Stomach (tissue), 9 donors: ENCODE results near the gene BMPR1B. TPM values are rescaled to one million over a fixed set of nuclear protein-coding genes. Genes with fewer than 3 reads are reported as not detected.

ENCODE experiments used
- DNase-seq, 2 donors: peaks; one replicate each; pipeline versions ENCODE4 v3.0.0 to v3.0.0-alpha.2; 2013 to 2019
- H3K27ac ChIP-seq, 5 donors: fragments of 200-600 bp in 4 of 5; sonication (generic) in 4 of 5; one replicate each; pipeline ENCODE4 v1.5.1; 2013 to 2019; ENCODE audit warnings: mild to moderate bottlenecking in 1 of 5, moderate library complexity in 1 of 5
- H3K27me3 ChIP-seq, 3 donors: fragments of 200-600 bp; sonication (generic); one replicate each; pipeline ENCODE4 v1.5.1; 2017 to 2019; ENCODE audit warnings: mixed run types in 1 of 3
- H3K36me3 ChIP-seq, 4 donors: fragments of 200-600 bp; sonication (generic); 1 replicate in 3 of 4; 2 replicates in 1 of 4; pipeline ENCODE4 v1.5.1; 2016 to 2019
- H3K4me1 ChIP-seq, 4 donors: fragments of 200-600 bp; sonication (generic); one replicate each; pipeline ENCODE4 v1.5.1; 2016 to 2019
- H3K4me3 ChIP-seq, 4 donors: fragments of 200-600 bp; sonication (generic) in 3 of 4; one replicate each; pipeline ENCODE4 v1.5.1; 2016 to 2019; ENCODE audit warnings: mild to moderate bottlenecking in 1 of 4
- H3K9me3 ChIP-seq, 4 donors: fragments of 200-600 bp; sonication (generic); one replicate each; pipeline ENCODE4 v1.5.1; 2016 to 2019
- EP300 ChIP-seq: sonication (generic); formaldehyde crosslinking; IDR thresholded peaks from one replicate; pipeline ENCODE4 v1.6.1; 2017; ENCODE audit warnings: antibody characterized with exemption
- POLR2A ChIP-seq, 4 donors: fragments of 450-650 bp; IDR thresholded peaks; one replicate each; pipeline ENCODE4 v1.6.1; 2016; ENCODE audit warnings: antibody characterized with exemption in 4 of 4, control low read depth in 2 of 4, mild to moderate bottlenecking in 1 of 4, moderate library complexity in 1 of 4
- POLR2AphosphoS5 ChIP-seq, 3 donors: sonication (generic); formaldehyde crosslinking; IDR thresholded peaks; one replicate each; pipeline ENCODE4 v1.6.1; 2016; ENCODE audit warnings: antibody characterized with exemption in 3 of 3
- WGBS, 5 donors: extraction: QIAGEN DNeasy Blood & Tissue Kit in 3 of 5; methylation state at CpG; one replicate each; pipeline versions ENCODE4 v1.1.5 to v1.1.7; 2013 to 2018; 5-methylcytosine and 5-hydroxymethylcytosine counted together
- intact Hi-C: fragments of 100-400 bp; cut with DNase I; formaldehyde crosslinking; loops from one replicate; pipeline ENCODE4 v1.15.1; 2023; ENCODE audit warnings: low total_unique reads
- polyA plus RNA-seq, 3 donors: library from polyadenylated mRNA; stranded (reverse); fragments of 200-250 nt; gene quantifications; one replicate each; pipeline ENCODE4 v1.2.3, GENCODE V29; 2013
- total RNA-seq, 5 donors: library from RNA; depleted of rRNA; stranded (reverse); fragments of >200 nt; gene quantifications; one replicate each; pipeline versions ENCODE4 v1.1.0 to v1.2.3, GENCODE V29; 2014 to 2016
- TF ChIP-seq, protein P1 (sequence below), 7 experiments: fragments of 450-650 bp in 4 of 7; fragments of 200-600 bp in 3 of 7; sonication (generic) in 3 of 7; IDR thresholded peaks; one replicate each; pipeline ENCODE4 v1.5.1; 2016 to 2019; ENCODE audit warnings: antibody characterized with exemption in 7 of 7, control low read depth in 2 of 7, mild to moderate bottlenecking in 1 of 7
- donor health status: healthy with polysubstance abuse.
- donor health status: Bipolar disorder and iron deficiency.
- donor health status: healthy.

The BMPR1B gene
- total and polyA plus RNA-seq, 8 donors, result 0.37 to 29.8 (median 1.5) TPM; not detected in 1

DNA sequence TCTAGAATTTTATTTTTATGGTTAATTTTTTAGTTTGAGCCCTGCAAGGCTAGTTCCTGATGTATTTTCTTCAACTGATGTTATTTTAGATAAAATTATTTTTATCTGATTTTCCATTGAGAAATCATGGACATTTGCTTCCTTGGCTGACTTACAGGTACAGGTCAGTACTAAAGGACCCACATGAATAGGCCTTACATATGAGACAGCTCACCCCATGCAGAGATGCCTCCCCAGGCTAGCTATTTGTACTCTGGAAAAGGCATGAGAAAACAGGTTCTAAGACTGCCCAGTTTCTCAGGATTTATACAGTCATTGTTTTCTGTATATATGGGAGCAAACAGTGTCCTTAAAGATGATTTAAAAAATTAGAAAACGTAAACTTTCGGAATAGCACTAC, 255.5 kb downstream of the BMPR1B start:
- no peaks in the 10 kb centered on the region for H3K9me3 ChIP-seq

DNA sequence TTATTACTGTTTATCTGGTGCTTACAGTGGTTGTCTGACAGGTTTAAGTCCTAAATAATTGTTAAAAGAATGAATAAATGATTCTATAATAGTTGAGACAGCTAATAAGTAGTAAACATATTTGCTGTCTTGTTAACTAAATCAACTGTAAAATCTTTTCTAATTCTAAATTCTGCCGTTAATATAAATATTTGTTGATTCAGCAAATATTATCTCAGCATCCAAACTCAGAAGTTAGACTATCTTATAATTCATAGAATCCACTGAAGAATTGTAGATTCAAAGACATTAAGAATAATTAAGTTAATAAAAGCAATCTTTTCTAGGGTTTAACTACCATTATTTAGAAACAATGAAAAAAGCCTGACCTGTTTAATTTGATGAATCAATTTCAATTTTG, 256.3 kb downstream of the BMPR1B start:
- no peak for DNase-seq
- TF ChIP-seq, protein P1, sequence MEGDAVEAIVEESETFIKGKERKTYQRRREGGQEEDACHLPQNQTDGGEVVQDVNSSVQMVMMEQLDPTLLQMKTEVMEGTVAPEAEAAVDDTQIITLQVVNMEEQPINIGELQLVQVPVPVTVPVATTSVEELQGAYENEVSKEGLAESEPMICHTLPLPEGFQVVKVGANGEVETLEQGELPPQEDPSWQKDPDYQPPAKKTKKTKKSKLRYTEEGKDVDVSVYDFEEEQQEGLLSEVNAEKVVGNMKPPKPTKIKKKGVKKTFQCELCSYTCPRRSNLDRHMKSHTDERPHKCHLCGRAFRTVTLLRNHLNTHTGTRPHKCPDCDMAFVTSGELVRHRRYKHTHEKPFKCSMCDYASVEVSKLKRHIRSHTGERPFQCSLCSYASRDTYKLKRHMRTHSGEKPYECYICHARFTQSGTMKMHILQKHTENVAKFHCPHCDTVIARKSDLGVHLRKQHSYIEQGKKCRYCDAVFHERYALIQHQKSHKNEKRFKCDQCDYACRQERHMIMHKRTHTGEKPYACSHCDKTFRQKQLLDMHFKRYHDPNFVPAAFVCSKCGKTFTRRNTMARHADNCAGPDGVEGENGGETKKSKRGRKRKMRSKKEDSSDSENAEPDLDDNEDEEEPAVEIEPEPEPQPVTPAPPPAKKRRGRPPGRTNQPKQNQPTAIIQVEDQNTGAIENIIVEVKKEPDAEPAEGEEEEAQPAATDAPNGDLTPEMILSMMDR (IDR thresholded peaks at IDR 0.05), result no peak
- no peak for TF ChIP-seq POLR2AphosphoS5 (IDR thresholded peaks at IDR 0.05)
- no peak for TF ChIP-seq POLR2A (IDR thresholded peaks at IDR 0.05)
- no peak for TF ChIP-seq EP300
- no peaks in the 10 kb centered on the region for H3K27me3 ChIP-seq
- no peaks in the 10 kb centered on the region for H3K36me3 ChIP-seq
- H3K27ac ChIP-seq, result no peak overlapping the region
- H3K4me3 ChIP-seq, result no peak overlapping the region
- intact Hi-C loops, result no loop called here
- WGBS, 5 donors, result 70 to 76% (median 72%) methylated on average over 1 of the region's 1 CpG
- peaks cover 0 to 7% (median 2%) of the 10 kb centered on the region in 4 donors for H3K4me1 ChIP-seq
- H3K9me3 ChIP-seq, result no peaks in the 10 kb centered on the region

More for the DNA sequence above, 255.5 kb downstream of the BMPR1B start:
- no peak for DNase-seq
- Histone ChIP-seq H3K27me3 (no peaks in the 10 kb centered on the region), H3K4me3 (no peak overlapping the region), H3K4me1 (no peaks in the 10 kb centered on the region), H3K36me3 (no peaks in the 10 kb centered on the region), H3K27ac (no peak overlapping the region)
- intact Hi-C loops, result no loop called here
- WGBS, 5 donors, result 92 to 100% (median 97%) methylated on average over 2 of the region's 2 CpGs
- TF ChIP-seq POLR2A (IDR thresholded peaks at IDR 0.05) (no peak), EP300 (no peak), POLR2AphosphoS5 (IDR thresholded peaks at IDR 0.05) (no peak)
- TF ChIP-seq, protein P1 (IDR thresholded peaks at IDR 0.05), result no peak

DNA sequence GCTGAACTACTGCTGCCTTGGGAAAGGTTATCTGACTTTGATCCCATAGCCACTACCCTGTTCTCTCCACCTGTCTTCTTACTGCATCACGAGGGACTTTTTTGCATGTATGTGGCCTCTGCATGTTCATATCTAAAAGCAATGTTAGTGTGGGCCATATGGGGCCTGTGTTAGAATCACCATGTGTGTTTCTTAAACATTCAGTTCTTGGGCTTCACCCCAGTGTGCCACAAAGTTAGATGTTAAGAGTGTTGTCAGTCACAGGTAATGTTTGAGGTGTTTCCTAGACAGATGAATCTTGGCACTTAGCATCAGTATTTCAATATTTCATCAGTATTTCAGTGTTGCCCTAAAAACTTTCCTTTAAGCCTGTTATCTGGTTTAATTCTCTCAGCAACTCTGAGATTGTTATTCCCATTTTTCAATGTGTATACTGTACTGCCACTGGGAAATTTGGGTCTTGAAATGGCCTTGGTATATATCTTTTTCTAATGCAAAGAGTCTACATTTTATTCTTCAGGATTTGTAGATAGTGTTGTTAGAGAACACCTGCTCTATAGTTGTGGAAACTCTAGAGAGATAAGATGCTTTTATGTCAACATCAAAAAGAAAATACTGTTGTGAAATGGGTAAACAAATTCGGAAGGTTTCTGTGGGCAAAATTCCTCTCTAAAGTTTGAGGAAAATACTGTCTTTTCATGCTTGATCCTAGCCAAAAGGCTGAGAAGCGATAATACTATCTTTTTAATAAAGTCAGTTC, 259.7 kb downstream of the BMPR1B start:
- intact Hi-C loops, result no loop called here
- whole genome bisulfite sequencing, 5 donors, result 41 to 61% (median 49%) methylated on average over 3 of the region's 3 CpGs
- TF ChIP-seq, protein P1 (IDR thresholded peaks at IDR 0.05), result no peak
- TF ChIP-seq POLR2A (IDR thresholded peaks at IDR 0.05) (no peak), EP300 (no peak), POLR2AphosphoS5 (IDR thresholded peaks at IDR 0.05) (no peak)

DNA sequence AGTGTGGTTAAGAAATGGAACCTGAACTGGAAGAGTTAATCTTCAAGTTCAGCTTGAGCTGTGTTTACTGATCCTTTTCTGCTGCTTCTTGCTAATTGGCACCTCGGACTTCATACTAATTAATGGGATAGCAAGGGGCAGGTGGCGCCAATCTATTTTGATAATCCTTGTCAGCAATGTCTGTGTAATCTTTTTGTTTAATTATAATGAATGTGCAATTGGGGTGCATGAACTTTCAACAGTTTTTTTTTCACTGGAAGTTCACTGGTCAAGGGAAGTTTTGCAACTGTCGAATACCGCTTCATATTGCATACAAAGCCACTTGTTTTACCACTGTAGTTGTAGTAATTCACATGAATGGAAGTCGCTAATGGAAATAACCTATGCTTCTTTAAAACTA, 261.0 kb downstream of the BMPR1B start:
- Histone ChIP-seq H3K4me3 (no peak overlapping the region), H3K9me3 (no peaks in the 10 kb centered on the region), H3K27ac (no peak overlapping the region), H3K36me3 (no peaks in the 10 kb centered on the region), H3K4me1 (peaks cover 0 to 11% (median 2%) of the 10 kb centered on the region in 4 donors), H3K27me3 (no peaks in the 10 kb centered on the region)
- no peak for TF ChIP-seq POLR2A (IDR thresholded peaks at IDR 0.05)
- no peak for TF ChIP-seq POLR2AphosphoS5 (IDR thresholded peaks at IDR 0.05)
- TF ChIP-seq, protein P1 (IDR thresholded peaks at IDR 0.05), result no peak
- TF ChIP-seq EP300, result no peak
- no peak for DNase-seq
- intact Hi-C loops, result no loop called here
- 15 to 39% (median 32%) methylated on average over 5 of the region's 5 CpGs for WGBS, 5 donors

More for the DNA sequence above, 259.7 kb downstream of the BMPR1B start:
- Histone ChIP-seq H3K4me3 (no peak overlapping the region), H3K27ac (no peak overlapping the region), H3K27me3 (no peaks in the 10 kb centered on the region), H3K36me3 (no peaks in the 10 kb centered on the region), H3K4me1 (peaks cover 0 to 11% (median 2%) of the 10 kb centered on the region in 4 donors), H3K9me3 (no peaks in the 10 kb centered on the region)
- no peak for DNase-seq
